GM21576 (cell line): ENCODE data around the gene ITGAE.
"Not testable (repeated sequence)": the region's sequence is repeated elsewhere in the genome, so short reads cannot be mapped to it uniquely, and the experiment has no call there.

ENCODE experiments used
- ATAC-seq: cut with Tn5 transposase; IDR thresholded peaks from one replicate; pipeline ENCODE4 v1.9.1; 2021; ENCODE audit warnings: mild to moderate bottlenecking, moderate library complexity; ENCODE audit not compliant: unreplicated experiment

The ITGAE gene

GRCh38 chr17:3734911-3735276 is 66.1 kb downstream of the ITGAE start:
- not testable (repeated sequence) for ATAC-seq

- no peak for ATAC-seq
Measured at GRCh38 chr17:3732210-3732621, 68.8 kb downstream of the ITGAE start.

- ATAC-seq, result no peak
Measured at GRCh38 chr17:3730881-3731429, 70.0 kb downstream of the ITGAE start.

GRCh38 chr17:3729881-3730280 is 71.1 kb downstream of the ITGAE start:
- no peak for ATAC-seq

- not testable (repeated sequence) for ATAC-seq
Measured at GRCh38 chr17:3728099-3728498, 72.9 kb downstream of the ITGAE start.

- ATAC-seq, result no peak
Measured at GRCh38 chr17:3727041-3727440, 73.9 kb downstream of the ITGAE start.

GRCh38 chr17:3724378-3725077 is 76.5 kb downstream of the ITGAE start:
- peak; percentile 10 for ATAC-seq

- peak; percentile 71 for ATAC-seq
Measured at GRCh38 chr17:3723556-3724377, 77.2 kb downstream of the ITGAE start, which contains the start of gene HASPIN. Gene HASPIN (plus strand): TSS chr17:3723903. CDS start chr17:3723936, 33 bp downstream.

- ATAC-seq, result no peak
Measured at GRCh38 chr17:3723188-3723555, 77.8 kb downstream of the ITGAE start.

GRCh38 chr17:3722716-3723115 is 78.3 kb downstream of the ITGAE start:
- no peak for ATAC-seq

GRCh38 chr17:3719265-3719664 is 81.7 kb downstream of the ITGAE start:
- no peak for ATAC-seq

GRCh38 chr17:3718201-3718600 is 82.8 kb downstream of the ITGAE start:
- ATAC-seq, result no peak

- no peak for ATAC-seq
Measured at GRCh38 chr17:3715296-3715695, 85.7 kb downstream of the ITGAE start.

GRCh38 chr17:3712811-3713463 is 88.1 kb downstream of the ITGAE start:
- ATAC-seq, result no peak

- peak; percentile 89 for ATAC-seq
Measured at GRCh38 chr17:3710951-3711383, 90.0 kb downstream of the ITGAE start.

- ATAC-seq, result no peak
Measured at GRCh38 chr17:3708366-3708765, 92.6 kb downstream of the ITGAE start.

GRCh38 chr17:3705718-3705984 is 95.3 kb downstream of the ITGAE start:
- not testable (repeated sequence) for ATAC-seq

- ATAC-seq, result no peak
Measured at GRCh38 chr17:3704931-3705717, 95.9 kb downstream of the ITGAE start.

- ATAC-seq, result not testable (repeated sequence)
Measured at GRCh38 chr17:3702041-3702539, 98.9 kb downstream of the ITGAE start.

GRCh38 chr17:3699951-3700350 is 101.0 kb downstream of the ITGAE start:
- no peak for ATAC-seq

- ATAC-seq, result no peak
Measured at GRCh38 chr17:3698139-3698538, 102.8 kb downstream of the ITGAE start.
